Ovary (tissue), 9 donors: ENCODE measurements around the gene MDGA2. TPM values are rescaled to one million over a fixed set of nuclear protein-coding genes. Genes with fewer than 3 reads are reported as not detected.
"Not testable (repeated sequence)": the region's sequence is repeated elsewhere in the genome, so short reads cannot be mapped to it uniquely, and the experiment has no call there.

Experiments used
- DNase-seq, 5 donors: peaks; one replicate each; pipeline ENCODE4 v3.0.0-alpha.2; 2019 to 2020
- H3K27ac ChIP-seq, 2 donors: fragments of 200-600 bp; one replicate each; pipeline versions ENCODE4 v1.5.1 to v1.8.0; 2019 to 2022
- H3K27me3 ChIP-seq: fragments of 200-600 bp; one replicate; pipeline ENCODE4 v1.8.0; 2022
- H3K36me3 ChIP-seq: fragments of 200-600 bp; sonication (generic); one replicate; pipeline ENCODE4 v1.5.1; 2019
- H3K4me1 ChIP-seq: one replicate; pipeline ENCODE4 v1.8.1; 2013; ENCODE audit warnings: mild to moderate bottlenecking, moderate library complexity; ENCODE audit not compliant: insufficient read depth
- H3K4me3 ChIP-seq: fragments of 200-600 bp; sonication (generic); one replicate; pipeline ENCODE4 v1.5.1; 2017
- H3K9me3 ChIP-seq, 2 donors: fragments of 200-600 bp in 1 of 2; sonication (generic) in 1 of 2; one replicate each; pipeline versions ENCODE4 v1.5.1 to v1.8.1; 2013 to 2019; ENCODE audit warnings: mild to moderate bottlenecking in 1 of 2, moderate library complexity in 1 of 2
- EP300 ChIP-seq: sonication (generic); formaldehyde crosslinking; IDR thresholded peaks from one replicate; pipeline ENCODE4 v1.6.1; 2017; ENCODE audit warnings: antibody characterized with exemption
- POLR2A ChIP-seq: fragments of 450-650 bp; IDR thresholded peaks from one replicate; pipeline ENCODE4 v1.6.1; 2017; ENCODE audit warnings: antibody characterized with exemption, mild to moderate bottlenecking, moderate library complexity
- WGBS, 3 donors: extraction: QIAGEN DNeasy Blood & Tissue Kit in 1 of 3; methylation state at CpG; one replicate each; pipeline versions ENCODE4 v1.1.5 to v1.1.7; 2013 to 2017; 5-methylcytosine and 5-hydroxymethylcytosine counted together
- intact Hi-C, 4 donors: fragments of 100-400 bp; cut with DNase I; formaldehyde crosslinking; loops; one replicate each; pipeline versions ENCODE4 v1.11.0 to v1.15.1; 2022 to 2023
- polyA plus RNA-seq, 2 donors: library from polyadenylated mRNA; stranded (reverse); fragments of 200-250 nt in 1 of 2; fragments of 350-450 nt in 1 of 2; fragmentation: Illumina TruSeq in 1 of 2; extraction: RNeasy Lipid Tissue Mini Kit (QIAGEN cat#74804) in 1 of 2; gene quantifications; one replicate each; pipeline ENCODE4 v1.2.3, GENCODE V29; 2013 to 2014
- total RNA-seq, 7 donors: library from RNA; depleted of rRNA in 2 of 7; stranded (reverse); fragments of >200 nt in 2 of 7; fragmentation: NEBNext Ultra II Directional in 3 of 7; extraction: Animal tissue kit (Norgen Biotek cat#: 25700) in 3 of 7; gene quantifications; one replicate each; pipeline versions ENCODE4 v1.1.0 to v1.2.4, GENCODE V29; 2016 to 2023
- TF ChIP-seq, protein P1 (sequence below), 3 donors: fragments of 450-650 bp in 2 of 3; fragments of 200-600 bp in 1 of 3; IDR thresholded peaks; one replicate each; pipeline versions ENCODE4 v1.5.1 to v1.8.0; 2016 to 2022; ENCODE audit warnings: antibody characterized with exemption in 3 of 3, mild to moderate bottlenecking in 1 of 3
- donor health status: DM: no; HTN: no; CAD: no; lungs with moderate emphysema.
- donor health status: DM: no; HTN: no; CAD: no.
- donor health status: Bipolar disorder and iron deficiency.
- donor health status: DM: yes; HTN: yes; CAD: no.
- donor health status: DM: no; HTN: no; CAD: no.
- donor health status: DM: yes; HTN: yes; CAD: no.

MDGA2 gene
- total and polyA plus RNA-seq, 9 donors: 0.04 to 0.26 (median 0.18) TPM; not detected in 5

DNA sequence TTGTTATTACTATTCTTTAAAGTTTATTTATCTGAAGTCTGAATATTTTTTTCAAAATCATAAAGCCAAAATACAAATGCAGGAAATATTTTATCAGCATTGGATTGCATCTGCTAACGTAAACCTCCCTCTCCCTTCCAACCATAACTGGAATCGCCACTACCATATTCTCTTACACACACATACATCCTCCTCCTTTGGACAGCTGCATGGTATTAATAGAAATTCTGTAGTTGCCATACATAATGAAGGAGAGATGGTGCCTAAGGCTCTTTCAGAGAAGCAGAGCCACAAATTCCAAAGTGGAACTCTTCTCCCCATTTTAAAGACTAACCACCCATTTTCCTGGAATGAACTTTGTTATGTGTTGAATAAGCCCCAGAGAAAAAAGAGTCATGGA, 352.7 kb downstream of the MDGA2 start:
- Histone ChIP-seq H3K4me1 (no peaks in the 10 kb centered on the region), H3K27me3 (no peaks in the 10 kb centered on the region), H3K9me3 (no peaks in the 10 kb centered on the region), H3K4me3 (no peak overlapping the region), H3K36me3 (no peaks in the 10 kb centered on the region), H3K27ac (no peak overlapping the region)
- TF ChIP-seq POLR2A (no peak), EP300 (no peak)
- TF ChIP-seq, protein P1, sequence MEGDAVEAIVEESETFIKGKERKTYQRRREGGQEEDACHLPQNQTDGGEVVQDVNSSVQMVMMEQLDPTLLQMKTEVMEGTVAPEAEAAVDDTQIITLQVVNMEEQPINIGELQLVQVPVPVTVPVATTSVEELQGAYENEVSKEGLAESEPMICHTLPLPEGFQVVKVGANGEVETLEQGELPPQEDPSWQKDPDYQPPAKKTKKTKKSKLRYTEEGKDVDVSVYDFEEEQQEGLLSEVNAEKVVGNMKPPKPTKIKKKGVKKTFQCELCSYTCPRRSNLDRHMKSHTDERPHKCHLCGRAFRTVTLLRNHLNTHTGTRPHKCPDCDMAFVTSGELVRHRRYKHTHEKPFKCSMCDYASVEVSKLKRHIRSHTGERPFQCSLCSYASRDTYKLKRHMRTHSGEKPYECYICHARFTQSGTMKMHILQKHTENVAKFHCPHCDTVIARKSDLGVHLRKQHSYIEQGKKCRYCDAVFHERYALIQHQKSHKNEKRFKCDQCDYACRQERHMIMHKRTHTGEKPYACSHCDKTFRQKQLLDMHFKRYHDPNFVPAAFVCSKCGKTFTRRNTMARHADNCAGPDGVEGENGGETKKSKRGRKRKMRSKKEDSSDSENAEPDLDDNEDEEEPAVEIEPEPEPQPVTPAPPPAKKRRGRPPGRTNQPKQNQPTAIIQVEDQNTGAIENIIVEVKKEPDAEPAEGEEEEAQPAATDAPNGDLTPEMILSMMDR (IDR thresholded peaks at IDR 0.05): no peak
- intact Hi-C loops: no loop called here
- no peak for DNase-seq
- WGBS, 3 donors: 67 to 78% (median 70%) methylated on average over 2 of the region's 2 CpGs

DNA sequence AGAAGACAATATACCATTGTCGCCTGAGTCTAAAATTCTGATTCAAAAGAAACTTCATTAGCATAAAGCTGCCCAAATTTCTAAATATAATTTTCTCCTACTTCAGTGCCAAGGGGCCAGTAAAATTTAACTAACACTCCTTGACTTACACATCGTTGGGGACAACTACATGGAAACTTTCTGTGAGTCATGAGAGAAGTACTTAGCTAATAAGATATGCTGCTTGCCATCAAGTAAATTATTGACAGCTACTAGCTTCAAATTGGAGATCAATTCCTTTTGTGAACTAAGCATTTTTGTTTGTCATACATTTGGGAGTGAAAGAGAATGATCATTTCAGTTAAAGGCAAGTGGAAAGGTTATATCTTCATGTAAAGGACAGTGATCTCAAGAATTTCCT, 373.3 kb downstream of the MDGA2 start:
- no peak for DNase-seq
- intact Hi-C loops: no loop called here
- 87 to 90% (median 90%) methylated on average over 2 of the region's 2 CpGs for WGBS, 3 donors

DNA sequence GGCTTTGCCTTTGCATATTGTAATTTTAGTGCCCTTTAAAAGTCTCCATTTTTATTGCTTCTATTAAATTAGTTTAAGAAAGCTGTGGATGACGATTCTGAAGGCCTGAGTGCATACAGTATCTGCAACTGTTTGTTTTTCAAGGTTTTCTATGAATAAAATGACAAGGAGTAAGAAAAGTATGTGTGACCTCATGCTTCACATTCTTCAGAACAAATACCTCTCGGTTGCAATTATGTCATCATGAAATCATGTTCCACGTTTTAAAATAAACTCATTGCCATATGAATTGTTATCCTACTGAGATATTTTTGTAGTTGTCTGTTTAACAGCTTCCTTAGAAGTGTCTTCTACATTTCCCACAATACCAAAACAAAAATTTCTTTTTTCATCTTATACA, 374.6 kb downstream of the MDGA2 start:
- H3K9me3 ChIP-seq: no peaks in the 10 kb centered on the region
- no peak for DNase-seq
- intact Hi-C loops: no loop called here
- H3K36me3 ChIP-seq: no peaks in the 10 kb centered on the region
- H3K27ac ChIP-seq: no peak overlapping the region
- TF ChIP-seq, protein P1 (IDR thresholded peaks at IDR 0.05): no peak
- TF ChIP-seq EP300 (no peak), POLR2A (no peak)
- H3K4me1 ChIP-seq: no peaks in the 10 kb centered on the region
- WGBS, 3 donors: 10 to 37% (median 34%) methylated on average over 3 of the region's 3 CpGs
- no peaks in the 10 kb centered on the region for H3K27me3 ChIP-seq
- no peak overlapping the region for H3K4me3 ChIP-seq

More for the DNA sequence above, 373.3 kb downstream of the MDGA2 start:
- no peak for TF ChIP-seq POLR2A
- TF ChIP-seq, protein P1 (IDR thresholded peaks at IDR 0.05): no peak
- no peak for TF ChIP-seq EP300
- H3K36me3 ChIP-seq: no peaks in the 10 kb centered on the region
- H3K4me1 ChIP-seq: no peaks in the 10 kb centered on the region
- H3K27me3 ChIP-seq: no peaks in the 10 kb centered on the region
- H3K9me3 ChIP-seq: no peaks in the 10 kb centered on the region
- no peak overlapping the region for H3K27ac ChIP-seq
- no peak overlapping the region for H3K4me3 ChIP-seq

DNA sequence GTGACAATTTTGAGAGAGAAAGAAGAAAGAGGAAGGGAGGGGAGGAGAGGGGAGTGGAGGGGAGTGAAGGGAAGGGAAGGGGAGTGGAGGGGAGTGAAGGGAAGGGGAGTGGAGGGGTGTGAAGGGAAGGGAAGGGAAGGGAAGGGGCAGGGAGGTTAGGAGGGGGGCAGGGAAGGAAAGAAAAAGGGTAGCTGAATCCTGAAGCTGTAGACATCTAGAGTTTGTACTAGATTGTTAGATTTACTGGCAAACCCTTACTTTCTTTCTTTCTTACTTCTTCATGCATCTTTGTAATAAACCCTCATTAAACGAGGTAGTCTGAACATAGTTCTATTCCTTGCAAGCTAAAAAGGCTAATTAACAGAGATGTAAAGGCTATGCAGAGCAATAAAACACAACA, 378.0 kb downstream of the MDGA2 start:
- TF ChIP-seq POLR2A (no peak), EP300 (no peak)
- TF ChIP-seq, protein P1 (IDR thresholded peaks at IDR 0.05): no peak
- intact Hi-C loops: no loop called here
- no peak overlapping the region for H3K4me3 ChIP-seq

DNA sequence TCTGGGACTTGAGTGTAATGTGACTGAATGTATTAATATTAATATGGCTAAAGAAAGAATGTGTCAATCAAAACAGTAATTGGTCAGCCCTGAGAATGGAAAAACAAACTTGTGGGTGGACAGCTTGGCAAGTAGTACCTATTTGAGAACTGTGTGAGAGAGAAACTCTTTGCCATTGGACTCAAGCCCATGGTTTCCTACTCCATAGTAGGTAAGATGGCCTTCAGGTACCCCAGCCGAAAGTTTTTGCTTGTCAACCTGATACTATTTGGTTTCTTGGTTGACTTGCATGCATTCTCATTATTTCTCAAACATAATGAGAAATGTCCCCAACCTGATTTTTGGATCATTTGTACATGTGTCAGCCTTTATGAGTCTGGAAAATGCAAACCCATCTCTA, 391.1 kb downstream of the MDGA2 start:
- TF ChIP-seq POLR2A (no peak), EP300 (no peak)
- TF ChIP-seq, protein P1 (IDR thresholded peaks at IDR 0.05): no peak
- intact Hi-C loops: no loop called here
- 96 to 98% (median 97%) methylated on average over 1 of the region's 1 CpG for WGBS, 3 donors

More for the DNA sequence above, 378.0 kb downstream of the MDGA2 start:
- no peak overlapping the region for H3K27ac ChIP-seq
- H3K9me3 ChIP-seq: no peaks in the 10 kb centered on the region
- WGBS, 3 donors: 70 to 80% (median 77%) methylated on average over 1 of the region's 1 CpG
- H3K4me1 ChIP-seq: no peaks in the 10 kb centered on the region
- H3K27me3 ChIP-seq: no peaks in the 10 kb centered on the region
- DNase-seq: no peak
- no peaks in the 10 kb centered on the region for H3K36me3 ChIP-seq

DNA sequence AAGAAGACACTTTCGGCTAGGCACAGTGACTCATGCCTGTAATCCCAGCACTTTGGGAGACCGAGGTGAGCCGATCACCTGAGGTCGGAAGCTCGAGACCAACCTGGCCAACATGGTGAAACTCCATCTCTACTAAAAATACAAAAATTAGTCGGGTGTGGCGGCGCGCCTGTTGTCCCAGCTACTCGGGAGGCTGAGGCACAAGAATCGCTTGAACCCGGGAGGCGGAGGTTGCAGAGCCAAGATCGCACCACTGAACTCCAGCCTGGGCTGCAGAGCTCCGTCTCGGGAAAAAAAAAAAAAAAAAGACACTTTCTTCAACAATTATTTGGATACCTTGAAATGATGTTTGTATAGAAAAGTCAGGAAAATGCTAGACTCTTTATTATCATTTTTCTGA, 393.6 kb downstream of the MDGA2 start:
- H3K4me3 ChIP-seq, H3K36me3 ChIP-seq, intact Hi-C loops, H3K4me1 ChIP-seq, H3K27ac ChIP-seq, H3K9me3 ChIP-seq, H3K27me3 ChIP-seq, DNase-seq: not testable (repeated sequence)
- 96 to 98% (median 97%) methylated on average over 16 of the region's 16 CpGs for WGBS, 3 donors

More for the DNA sequence above, 391.1 kb downstream of the MDGA2 start:
- no peak overlapping the region for H3K27ac ChIP-seq
- no peaks in the 10 kb centered on the region for H3K36me3 ChIP-seq
- H3K4me3 ChIP-seq: no peak overlapping the region
- H3K9me3 ChIP-seq: no peaks in the 10 kb centered on the region
- no peaks in the 10 kb centered on the region for H3K4me1 ChIP-seq
- DNase-seq: no peak
- H3K27me3 ChIP-seq: no peaks in the 10 kb centered on the region
